NCI-H2081 (cell line): ENCODE results near the gene NPVF.

ENCODE experiments used
- DNase-seq, 2 experiments: peaks; one replicate each; lab custom pipeline; 2025; lab: John Stamatoyannopoulos, UW

NPVF gene

DNA sequence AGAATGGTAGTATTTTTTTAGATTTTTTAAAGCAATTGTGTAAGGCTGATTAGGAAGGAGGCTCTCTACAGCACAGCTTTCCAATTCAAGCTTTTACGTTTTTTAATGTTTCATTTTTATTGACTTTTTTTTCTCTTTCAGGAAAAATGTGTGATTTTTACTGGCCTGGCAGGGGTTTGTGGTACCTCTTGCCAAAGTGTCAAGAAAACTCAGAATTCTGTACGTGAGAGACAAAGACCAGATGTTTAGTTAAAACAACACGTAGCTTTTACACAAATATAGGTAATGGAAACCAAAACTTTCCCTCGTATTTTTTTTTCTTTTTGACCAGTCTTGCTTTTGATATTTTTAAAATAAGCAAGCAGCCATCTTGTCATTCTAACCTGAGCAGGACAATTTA is 6.0 kb upstream of the NPVF start:
- DNase-seq: no peak

DNA sequence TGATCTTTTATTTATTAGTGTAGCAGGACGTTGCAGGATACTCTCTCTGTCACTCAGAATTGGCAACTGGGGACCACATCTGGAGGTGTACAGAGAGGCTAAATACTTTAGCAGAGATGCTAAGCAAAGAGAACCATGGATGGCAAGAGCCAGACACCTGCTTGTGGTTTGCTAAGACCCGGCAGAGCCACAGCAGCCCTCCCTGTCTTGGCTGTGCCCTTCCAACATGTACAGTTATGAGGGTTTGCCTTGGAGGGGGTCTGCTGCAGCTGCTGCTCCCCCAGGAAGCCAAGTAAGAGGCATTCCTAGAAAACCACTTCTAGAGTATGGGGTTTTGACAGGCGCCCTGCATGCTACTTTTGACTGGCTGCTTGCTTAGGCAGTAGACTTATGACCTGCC is 5.1 kb downstream of the NPVF start:
- DNase-seq: no peak

DNA sequence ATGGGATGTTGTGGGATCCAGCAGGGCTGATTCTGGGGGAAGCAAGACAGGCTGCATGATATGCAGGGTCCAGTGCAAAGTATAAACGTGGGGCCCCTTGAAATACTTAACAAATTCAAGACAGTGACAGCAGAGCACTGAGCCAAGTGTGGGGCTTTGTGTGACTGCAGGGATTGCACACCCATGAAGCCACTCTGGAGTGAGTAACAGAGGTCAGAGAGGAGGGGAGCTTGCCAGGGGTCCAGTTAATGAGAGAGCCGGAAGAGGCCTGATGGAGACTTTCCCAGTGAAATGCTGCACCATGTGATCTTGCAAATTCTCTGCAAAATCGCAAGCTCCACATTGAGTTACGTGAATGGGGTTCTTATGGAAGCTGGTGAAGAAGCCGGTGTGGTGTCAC is 5.6 kb downstream of the NPVF start:
- DNase-seq: no peak

DNA sequence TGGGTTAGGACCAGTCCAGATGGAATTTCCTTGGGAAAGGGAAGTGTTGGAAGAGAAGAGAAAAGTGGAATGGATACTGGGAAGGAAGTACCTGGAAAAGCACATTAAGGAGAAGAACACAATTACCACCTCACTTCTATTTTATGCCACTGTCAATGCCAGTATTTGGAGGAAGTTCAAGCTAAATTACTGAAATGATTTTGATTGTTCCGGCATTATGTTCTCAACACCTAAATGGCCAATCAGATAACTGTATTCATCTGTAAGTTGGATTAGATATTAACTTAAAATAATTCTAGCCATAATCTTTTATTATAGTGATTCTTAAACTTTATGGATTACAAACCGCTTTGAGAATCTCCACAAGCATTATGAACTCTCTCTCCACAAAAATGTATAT is 7.3 kb downstream of the NPVF start:
- DNase-seq: no peak

DNA sequence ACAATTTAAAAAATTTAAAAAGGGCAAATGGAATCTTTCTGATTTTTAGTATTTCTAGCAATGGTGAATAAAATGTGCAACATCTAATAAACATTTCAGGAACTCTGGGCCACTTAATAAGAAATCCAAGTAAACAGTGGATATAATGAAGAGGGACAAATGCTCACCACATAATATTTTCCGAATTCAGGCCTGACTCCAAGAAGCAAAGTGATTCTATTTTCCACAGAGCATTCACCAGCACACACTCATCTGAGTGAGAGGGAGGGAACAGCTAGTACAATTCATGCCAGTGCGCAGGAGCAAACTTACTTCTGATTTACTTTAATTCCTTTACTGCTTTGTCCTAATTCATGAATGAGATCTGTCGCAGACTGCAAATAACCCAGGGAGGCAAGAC is 10.1 kb downstream of the NPVF start:
- no peak for DNase-seq

DNA sequence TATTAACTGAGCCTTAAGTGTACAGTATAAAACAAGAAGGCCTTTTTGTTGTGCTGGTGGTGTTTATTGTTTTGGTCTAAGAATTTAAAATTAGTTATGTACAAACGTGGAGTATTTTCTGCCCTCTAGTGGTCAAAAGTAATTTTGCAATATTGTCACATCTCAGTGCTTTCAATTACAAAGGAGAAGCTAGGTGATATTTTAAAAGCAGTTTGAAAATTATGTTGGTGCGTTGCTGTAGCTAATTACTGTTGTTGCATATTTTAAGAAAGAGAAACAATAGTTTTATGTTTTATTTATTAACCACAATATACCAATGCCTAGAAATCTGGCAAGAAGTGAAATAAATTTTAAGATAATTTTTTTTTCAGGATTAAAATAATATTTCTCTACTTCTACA is 11.4 kb downstream of the NPVF start:
- peak; percentile 56 to 69 for DNase-seq

DNA sequence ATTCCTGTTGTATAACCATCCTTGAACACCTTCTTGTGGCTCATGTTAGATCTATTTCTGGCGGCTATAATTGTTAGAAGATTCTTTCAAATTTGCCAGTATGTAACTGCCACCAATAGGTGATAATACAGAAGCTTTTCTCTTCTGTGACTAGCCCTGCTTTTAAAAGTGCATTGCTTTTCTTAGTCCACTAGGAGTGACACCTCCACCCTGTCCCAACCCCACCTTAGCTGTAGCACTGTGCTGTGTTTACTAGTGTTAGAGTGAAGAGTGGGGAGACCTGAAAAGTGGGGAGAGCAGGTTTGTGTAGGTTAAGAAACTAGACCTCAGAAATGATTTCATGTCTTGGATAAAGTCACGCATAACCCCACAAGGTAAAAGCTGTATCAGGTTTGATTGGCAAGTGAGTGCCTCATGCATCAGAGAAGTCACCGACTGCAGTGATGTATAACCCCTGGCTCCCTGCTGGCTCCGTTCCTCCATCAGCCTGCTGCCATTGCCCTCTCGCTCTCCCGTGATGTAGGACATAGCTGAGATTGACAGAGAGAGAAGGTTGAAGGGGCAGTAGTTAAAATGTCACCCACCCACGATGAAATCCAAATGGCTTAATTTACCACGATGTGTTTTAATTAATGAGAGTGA is 12.5 kb downstream of the NPVF start:
- DNase-seq: no peak

DNA sequence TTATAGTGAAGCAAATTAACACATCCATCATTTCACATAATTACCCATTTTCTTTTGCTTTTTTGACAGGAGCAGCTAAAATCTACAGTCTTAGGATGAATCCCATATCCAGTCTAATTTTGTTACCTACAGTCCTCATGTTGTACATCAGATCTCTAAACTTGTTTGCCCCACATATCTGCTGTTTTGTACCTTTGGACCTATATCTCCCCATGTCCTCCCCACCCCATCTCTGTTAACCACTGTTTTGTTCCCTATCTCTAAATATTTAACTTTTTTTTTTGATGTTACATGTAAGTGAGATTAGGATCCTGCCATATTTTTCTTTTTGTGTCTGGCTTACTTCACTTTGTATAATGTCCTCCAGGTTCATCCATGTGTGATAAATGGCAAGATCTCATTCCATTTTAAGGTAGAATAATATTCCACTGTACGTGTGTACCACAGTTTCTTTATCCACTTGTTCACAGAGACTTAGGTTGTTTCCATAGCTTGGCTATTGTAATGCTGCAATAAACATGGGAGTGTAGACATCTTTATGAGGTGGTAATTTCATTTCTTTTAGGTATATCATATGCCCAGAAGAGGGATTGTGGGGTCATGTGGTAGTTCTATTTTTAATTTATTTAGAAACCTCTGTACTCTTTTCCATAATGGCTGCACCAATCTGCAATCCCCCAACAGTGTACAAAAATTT is 19.6 kb downstream of the NPVF start:
- no peak for DNase-seq

DNA sequence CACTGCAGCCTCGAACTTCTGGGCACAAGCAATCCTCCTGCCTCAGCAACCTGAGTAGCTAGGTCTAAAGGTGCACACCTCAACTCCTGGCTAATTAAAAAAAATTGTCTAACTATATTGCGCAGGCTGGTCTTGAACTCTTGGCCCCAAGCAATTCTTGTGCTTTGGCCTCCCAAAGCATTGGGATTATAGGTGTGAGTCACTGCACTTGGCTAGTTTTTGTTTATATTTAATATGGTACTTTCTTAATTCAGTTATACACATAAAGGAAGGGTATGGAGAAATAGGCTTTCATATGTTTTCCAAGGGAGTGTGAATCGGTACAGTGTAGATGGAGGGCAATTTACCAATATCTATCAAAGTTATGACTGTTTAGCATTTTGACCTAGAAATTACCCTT is 20.4 kb downstream of the NPVF start:
- DNase-seq: no peak

DNA sequence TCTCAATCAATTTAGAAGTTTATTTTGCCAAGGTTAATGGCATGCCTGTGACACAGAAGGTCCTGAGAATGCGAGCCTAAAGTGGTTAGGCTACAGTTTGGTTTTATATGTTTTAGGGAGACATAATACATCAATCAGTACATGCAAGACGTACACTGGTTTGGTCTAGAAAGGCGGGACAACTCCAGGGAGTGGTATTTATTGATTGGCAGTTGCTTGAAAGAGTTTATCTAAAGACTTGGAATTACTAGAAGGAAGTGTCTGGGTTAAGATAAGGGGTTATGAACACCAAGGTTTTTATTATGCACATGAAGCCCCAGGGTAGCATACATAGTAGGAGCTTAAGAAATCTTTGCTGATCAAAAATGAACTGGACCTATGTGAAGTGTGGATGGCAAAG is 21.5 kb downstream of the NPVF start:
- DNase-seq: no peak

DNA sequence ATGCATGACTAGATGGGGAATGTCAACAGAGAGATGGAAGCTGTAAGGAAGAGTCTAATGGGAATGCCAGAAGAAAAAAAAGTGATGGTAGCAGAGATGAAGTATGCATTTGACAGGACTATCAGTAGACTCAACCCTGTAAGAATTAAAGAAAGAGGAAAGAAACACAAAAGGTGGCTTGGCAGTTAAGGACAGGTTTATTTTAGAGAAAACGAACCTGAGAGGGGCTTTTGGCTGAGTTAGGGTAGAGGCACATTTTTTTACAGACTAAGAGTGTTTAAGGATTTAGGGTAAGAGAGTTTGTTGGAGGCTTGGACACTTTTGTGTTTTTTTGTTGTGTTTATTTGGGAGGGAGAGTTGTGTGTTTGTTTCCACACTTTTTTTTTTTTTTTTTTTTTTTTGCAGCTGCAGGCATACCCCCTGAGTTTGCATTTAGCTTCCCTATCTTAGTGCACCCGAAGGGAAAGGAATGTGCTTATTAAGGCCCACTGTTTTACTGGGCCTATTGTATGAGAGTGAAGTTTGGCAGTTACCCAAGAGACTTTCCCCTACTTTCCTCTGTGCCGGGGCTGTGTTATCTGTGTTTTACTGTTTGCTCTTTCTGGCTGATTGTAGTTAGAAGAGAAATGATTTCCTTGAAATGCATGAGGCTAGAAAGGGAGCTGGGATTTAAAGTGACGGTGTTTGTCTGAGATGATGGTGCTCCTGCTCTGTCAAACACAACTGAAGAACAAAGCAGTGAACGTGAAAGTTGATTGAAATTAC is 32.0 kb downstream of the NPVF start:
- no peak for DNase-seq

DNA sequence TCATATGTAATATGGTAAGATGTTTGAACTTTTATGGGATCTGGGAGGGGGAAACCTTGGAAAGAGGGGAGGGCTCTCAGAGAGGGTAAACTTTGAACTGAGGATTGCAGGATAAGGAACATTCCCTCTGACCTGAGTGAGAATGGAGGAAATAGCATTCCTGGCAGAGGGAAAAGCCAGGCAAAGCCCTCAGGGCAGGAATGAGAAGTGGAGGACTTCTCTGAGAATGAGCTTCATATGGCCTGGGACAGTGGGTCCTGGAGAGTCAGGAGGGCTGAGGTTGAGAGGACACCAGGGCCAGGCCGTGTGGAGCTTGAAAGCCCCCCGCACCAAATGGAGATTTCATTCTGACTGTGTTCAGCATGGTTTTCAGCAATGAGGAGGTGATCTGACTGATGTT is 34.2 kb downstream of the NPVF start:
- DNase-seq: no peak

DNA sequence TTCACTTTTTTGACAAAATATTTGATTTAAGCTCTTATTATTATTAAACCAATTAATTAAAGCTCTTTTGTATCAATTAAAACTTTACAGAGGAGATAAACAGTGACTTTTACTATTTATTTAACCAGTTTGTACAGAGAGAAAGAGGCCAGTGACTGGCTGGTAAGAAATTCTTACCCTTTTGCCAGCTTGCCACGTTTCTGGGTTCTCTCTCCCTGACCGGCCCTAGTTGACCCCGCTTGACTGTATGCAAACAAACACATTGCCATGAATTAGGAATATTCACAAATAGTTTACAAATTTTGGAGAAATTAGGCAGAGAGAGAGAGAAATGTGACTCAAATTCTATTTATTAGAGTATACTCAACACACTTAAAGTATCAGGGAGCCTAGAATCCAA is 36.2 kb downstream of the NPVF start:
- no peak for DNase-seq

DNA sequence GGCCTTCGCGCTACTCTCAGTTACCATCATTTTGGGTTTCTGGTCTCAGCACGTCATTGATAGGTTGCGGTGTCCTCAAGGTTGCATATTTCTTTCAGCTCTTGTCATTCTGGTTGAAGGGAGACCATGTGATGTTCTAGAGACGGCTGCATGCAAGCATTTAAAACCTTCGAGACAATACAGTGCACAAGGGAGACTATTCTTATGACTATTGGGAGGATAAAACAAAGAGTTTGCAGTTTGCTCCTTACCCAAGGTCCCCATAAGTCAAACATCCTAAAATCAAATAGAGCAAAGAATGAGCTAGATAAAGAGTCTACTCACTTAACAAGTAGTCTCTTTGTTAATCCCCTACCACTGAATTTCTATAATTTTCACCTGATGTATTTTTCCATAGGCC is 39.1 kb downstream of the NPVF start:
- DNase-seq: no peak

DNA sequence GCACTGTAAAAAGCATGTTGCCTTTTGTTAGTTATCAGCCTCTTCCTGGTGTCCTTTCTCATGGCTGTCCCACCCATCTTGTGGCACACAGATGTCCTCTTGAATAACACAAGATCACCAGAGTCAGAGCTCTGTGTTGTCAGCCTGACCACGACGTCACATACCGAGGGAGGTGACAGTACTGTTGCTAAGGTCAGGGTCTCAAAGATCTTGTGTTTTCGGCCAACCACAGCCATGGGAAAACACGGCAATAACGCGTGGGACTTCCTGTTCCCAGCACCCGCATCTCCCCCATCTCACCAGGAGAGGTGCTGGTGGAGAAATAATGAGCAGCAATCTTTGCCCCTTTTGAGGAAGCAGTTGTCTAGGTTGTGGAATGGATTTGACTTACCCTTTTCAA is 40.4 kb downstream of the NPVF start:
- no peak for DNase-seq

DNA sequence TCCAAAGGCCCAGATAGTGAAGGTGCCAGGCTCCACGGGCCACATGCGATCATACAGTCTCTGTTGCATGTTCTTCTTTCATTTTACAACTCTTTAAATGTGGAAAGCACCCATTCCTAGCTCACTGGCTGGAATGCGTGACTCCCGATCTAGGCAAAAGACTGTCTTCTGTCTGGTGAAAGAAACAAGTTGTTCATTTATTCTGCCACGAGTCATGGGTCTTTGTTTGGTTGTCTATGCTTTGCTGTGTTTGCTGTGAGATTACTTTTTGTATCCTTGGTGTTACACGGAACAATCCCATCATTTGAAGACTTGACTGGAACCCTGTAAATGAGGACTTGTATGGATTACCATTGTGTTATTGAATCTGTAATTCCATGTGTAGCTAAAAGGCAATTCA is 41.9 kb downstream of the NPVF start:
- no peak for DNase-seq

DNA sequence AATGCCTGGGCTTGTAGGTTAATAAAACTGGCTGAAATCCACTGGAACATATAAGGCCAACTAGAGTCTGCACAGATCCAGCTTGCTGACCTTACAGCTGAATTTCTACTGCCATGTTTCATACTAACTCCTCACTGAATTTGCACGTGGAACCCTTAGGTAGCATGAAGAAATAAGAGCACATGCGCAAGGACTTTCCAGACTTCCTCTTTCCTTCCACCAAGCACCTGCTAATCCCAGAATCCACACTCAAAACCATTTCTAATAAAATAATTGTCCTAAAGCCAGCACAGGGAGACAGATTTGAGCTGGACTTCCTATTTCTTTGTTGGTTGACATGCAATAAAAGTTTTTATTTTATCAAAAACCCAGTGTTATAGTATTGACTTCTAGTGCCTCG is 46.8 kb downstream of the NPVF start:
- no peak for DNase-seq

DNA sequence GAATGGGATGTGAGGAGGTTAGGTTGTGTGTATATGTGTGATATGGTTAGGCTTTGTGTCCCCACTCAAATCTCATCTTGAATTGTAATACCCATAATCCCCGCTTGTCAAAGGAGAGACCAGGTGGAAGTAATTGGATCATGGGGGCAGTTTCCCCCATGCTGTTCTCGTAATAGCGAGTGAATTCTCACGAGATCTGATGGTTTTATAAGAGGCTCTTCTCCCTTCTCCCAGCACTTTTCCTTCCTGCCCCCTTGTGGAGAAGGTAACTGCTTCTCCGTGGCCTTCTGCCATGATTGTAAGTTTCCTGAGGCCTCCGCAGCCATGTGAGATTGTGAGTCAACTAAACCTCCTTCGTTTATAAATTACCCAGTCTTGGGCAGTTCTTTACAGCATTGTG is 47.3 kb downstream of the NPVF start:
- DNase-seq: no peak

DNA sequence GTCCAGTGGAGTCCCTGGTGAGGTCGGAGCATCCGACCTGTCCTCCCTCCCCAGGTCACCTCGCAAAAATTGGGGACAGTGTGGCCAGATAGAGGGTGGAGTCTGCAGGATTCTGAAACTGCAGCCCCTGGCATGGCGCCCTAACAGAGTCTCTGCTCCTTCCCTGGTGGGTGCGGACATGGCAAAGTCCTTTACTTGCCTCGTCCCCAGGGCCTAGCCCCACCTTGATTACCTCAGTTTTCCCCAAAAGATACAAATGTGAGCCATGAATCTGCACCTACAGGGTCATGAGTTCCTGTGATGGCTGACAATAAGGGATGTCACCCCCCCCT is 47.7 kb downstream of the NPVF start:
- DNase-seq: no peak

DNA sequence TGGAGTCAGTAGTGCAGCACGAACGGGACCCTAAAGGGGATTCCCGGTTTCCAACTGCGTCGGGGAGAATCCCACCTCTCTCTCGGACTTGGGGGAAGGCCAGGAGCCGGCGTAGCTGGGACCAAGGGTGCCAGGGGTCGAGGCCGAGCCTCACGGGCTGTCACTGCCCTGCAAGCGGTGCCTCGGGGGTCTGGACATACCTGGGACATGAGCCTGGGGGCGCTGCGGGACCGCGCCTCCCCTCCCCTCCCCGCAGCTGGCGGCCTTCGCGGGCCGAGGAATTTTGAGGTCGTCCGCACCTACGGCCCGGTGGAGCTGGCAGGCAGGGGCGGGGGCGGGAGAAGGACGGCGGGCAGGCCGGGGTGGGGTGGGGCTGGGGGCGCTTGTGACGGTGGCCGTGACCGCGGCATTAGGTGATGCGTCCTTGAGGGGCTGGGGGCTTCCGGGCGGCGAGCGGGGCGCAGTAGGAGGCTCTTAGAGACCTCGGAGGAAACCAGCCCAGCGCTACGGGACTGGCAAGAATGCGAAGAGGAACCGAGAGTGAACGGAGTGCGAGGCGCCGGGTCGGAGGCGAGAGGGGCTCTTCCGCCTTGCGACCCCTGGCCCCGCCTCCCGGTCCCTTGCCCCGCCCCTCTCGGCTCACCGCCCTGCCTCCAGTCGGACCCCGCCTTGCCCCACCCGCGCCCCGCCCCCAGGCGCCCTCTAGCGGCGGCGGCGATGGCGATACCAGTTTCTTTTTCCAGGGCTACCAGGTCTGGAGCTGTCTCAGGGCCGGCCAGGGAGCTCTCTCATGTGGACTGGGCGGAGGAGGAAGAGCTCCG is 48.3 kb downstream of the NPVF start:
- DNase-seq: peak; percentile 78 to 88

DNA sequence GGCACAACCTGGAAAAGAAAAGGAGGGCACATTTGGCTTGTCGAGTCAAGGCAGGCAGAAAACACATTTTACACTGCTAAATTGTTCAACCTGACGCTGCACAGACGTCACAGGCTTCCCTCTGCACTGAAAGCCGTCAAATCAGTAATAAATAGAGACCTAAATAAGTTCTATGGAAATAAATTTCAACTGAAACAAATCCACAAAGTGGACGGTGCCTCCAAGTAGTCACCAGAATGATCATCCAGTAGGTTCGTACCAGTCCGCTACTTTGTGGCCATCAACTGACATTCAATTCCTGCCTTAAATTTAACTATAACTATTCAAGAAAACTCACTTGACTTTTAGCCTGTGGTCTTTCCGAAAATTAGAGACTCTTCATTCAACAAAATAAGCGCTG is 49.0 kb downstream of the NPVF start:
- no peak for DNase-seq
